ENCODE data around the gene ZNF511.

ZNF511 gene

DNA sequence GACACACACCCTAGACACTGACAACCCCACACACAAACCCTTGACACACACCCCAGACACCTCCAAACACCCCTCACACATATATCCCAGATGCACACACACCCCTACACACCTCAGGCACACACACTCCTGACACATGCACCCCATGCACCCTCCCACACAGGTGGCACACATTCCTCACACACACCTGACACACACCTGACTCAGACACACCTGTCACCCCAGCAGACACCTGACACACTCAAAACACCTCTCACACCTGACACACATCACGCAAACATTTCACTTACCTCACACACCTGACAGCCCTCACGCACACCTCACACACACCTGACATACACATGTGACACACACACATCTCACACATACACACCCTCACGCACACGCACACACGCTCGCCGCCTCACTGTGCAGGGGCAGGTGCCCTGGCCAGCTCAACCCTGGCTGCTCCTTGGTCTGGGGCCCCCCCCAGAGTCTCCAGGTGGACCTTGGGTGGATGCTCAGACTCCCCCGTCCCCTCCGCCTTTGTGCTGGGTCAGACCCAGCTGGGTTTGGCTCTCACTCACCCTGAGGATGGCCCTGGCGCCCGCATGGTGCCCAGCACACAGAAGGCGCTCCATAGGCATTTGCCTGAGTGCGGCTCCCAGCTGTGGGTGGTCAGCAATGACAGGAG, 31.1 kb downstream of the ZNF511 start:
- TF ChIP-seq, protein P1, sequence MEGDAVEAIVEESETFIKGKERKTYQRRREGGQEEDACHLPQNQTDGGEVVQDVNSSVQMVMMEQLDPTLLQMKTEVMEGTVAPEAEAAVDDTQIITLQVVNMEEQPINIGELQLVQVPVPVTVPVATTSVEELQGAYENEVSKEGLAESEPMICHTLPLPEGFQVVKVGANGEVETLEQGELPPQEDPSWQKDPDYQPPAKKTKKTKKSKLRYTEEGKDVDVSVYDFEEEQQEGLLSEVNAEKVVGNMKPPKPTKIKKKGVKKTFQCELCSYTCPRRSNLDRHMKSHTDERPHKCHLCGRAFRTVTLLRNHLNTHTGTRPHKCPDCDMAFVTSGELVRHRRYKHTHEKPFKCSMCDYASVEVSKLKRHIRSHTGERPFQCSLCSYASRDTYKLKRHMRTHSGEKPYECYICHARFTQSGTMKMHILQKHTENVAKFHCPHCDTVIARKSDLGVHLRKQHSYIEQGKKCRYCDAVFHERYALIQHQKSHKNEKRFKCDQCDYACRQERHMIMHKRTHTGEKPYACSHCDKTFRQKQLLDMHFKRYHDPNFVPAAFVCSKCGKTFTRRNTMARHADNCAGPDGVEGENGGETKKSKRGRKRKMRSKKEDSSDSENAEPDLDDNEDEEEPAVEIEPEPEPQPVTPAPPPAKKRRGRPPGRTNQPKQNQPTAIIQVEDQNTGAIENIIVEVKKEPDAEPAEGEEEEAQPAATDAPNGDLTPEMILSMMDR (conservative IDR thresholded peaks at IDR 0.05): no peak
- TF ChIP-seq ZFX (IDR thresholded peaks at IDR 0.05): no peak
- H3K27ac ChIP-seq: no peak overlapping the region

DNA sequence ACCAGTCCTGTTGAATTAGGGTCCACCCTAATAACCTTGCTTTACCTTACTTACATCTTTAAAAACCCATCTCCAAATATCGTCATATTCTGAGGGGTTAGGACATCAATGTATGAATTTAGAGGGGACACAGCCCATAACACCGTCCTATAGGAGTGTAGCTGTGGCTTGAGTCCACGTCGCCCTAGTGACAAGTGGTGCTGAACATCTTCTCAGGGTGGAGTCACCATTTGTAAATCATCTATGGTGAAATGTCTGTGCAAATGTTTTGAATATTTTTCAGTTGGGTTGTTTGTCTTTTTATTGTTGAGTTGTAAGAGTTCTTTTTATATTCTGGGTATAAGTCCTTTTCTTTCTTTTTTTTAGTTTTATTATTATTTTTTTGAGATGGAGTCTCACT, 33.3 kb downstream of the ZNF511 start:
- TF ChIP-seq, protein P1 (conservative IDR thresholded peaks at IDR 0.05): no peak
- no peak for TF ChIP-seq ZFX (IDR thresholded peaks at IDR 0.05)
- no peak overlapping the region for H3K27ac ChIP-seq

DNA sequence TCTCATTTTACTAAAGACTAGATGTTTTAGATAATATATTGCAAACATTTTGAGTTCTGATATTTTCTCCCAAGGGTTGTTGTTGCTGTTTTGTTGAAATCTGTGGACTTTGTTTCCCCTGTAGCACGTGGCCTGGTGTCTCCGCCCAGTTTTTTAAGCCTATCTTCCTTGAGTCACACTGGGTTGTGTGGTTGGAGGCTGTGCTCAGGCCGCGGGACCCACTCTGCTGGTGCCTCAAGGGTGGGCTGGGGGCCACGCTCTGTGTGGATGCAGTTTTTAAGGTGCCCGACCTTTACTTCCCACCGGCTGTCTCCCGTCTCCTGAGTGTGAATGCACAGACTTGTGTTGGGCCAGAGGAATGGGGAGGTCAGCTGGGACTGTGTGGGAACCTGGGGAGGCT, 34.2 kb downstream of the ZNF511 start:
- H3K27ac ChIP-seq: no peak overlapping the region

DNA sequence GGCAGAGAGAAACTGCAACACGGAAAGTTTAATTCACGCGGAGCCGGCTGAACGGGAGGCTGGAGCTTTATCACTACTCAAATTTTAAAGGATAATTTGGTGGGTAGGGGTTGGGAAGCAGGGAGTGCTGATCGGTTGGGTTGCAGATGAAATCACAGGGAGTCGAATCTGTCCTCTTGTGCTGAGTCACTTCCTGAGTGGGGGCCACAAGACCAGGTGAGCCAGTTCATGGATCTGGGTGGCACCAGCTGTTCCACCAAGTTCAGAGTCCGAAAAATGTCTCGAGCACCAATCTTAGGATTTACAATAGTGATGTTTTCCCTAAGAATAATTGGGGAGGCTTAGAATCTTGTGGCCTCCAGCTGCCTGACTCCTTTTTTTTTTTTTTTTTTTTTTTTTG, 34.8 kb downstream of the ZNF511 start:
- H3K27ac ChIP-seq: no peak overlapping the region
- no peak for TF ChIP-seq ZFX (IDR thresholded peaks at IDR 0.05)

More for the DNA sequence above, 34.2 kb downstream of the ZNF511 start:
- TF ChIP-seq, protein P1 (conservative IDR thresholded peaks at IDR 0.05): no peak
- no peak for TF ChIP-seq ZFX (IDR thresholded peaks at IDR 0.05)

DNA sequence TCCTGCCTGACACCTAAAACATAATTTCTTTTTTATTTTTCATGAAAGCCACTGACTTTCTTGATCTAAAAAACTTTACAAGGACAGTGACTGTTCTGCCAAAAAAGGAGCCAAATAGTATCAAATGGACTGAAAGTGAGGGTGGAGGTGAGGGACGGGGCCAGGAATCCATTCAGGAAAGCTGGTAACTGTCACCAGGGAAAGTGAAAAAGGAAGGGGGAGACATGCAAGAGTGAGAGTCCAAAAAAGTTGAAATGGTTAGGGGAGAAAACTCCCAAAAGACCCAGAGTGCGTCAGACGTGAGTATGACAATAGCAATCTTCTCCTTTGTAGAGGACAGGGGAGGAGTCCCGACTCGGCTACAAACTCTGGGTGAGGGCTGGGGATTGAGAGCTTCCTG, 35.5 kb downstream of the ZNF511 start:
- no peak for TF ChIP-seq ZFX (IDR thresholded peaks at IDR 0.05)
- TF ChIP-seq, protein P1 (conservative IDR thresholded peaks at IDR 0.05): no peak
- no peak overlapping the region for H3K27ac ChIP-seq

DNA sequence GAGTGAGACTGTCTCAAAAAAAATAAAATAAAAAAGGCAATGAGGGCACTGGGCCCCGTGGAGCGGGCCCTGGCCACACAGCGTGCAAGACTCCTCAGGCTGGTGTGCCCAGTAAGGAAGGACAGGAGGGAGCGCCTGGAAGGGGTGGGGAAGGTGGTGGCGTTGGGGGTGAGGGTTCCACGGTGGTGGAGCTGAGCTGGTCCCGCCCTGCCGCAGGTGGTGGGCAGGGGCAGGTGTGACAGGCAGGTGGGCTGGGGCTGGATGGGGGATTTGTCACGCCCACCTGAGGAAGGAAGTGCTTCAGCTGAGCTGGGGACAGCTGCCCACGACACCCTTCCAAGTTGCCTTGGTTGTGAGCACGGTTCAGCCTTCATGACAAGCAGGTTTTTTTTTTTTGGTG, 37.7 kb downstream of the ZNF511 start:
- TF ChIP-seq, protein P1 (conservative IDR thresholded peaks at IDR 0.05): no peak
- no peak for TF ChIP-seq ZFX (IDR thresholded peaks at IDR 0.05)
- no peak overlapping the region for H3K27ac ChIP-seq

DNA sequence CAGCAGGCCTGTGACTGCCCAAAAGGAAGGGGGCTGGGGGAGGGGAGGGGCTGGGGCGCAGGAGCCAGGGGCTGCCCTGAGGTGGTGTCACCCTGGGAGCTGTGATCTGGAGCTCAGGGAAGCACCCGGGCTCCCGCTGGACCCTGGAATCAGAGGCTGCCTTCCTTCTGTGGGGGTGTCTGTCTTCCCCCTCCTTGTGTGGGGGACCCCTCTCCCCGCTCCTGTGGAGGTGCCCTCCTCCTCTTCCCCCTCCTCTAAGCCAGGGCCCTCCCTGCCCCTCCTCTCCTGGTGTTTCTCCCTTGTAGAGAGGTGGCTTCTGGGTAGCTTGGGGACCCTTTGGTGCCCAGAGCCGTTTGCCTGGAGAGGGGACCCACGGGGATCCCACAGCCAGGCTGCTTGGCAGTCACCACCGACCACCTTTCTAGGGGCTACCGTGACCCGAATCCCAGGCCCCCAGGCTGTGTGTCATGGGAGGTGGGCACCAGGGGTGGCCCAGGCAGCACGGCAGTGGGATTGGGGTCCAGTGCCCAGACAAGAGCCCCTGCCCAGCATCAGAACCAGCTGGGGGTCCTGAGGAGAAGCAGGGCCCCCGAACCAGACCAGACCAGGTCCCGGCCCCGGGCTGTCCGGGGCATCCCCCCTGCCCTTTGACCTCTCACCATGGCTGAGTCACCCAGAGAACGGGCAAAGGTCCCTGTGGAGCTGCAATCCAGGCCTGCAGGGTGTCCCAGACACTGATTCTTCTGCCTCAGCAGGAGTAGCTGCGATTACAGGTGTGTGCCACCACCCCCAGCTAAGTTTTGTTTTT, 39.2 kb downstream of the ZNF511 start:
- no peak overlapping the region for H3K27ac ChIP-seq
- TF ChIP-seq ZFX (IDR thresholded peaks at IDR 0.05): no peak
- TF ChIP-seq, protein P1 (conservative IDR thresholded peaks at IDR 0.05): no peak
